Forelimb muscle (tissue), 1 donor: Measurements from ENCODE around the gene SH3RF1. TPM values are rescaled to one million over a fixed set of nuclear protein-coding genes. Genes with fewer than 3 reads are reported as not detected.
"Not testable (repeated sequence)": the region's sequence is repeated elsewhere in the genome, so short reads cannot be mapped to it uniquely, and the experiment has no call there.

Source experiments
- DNase-seq: peaks from one replicate; pipeline ENCODE4 v3.0.0-alpha.2; 2013; ENCODE audit warnings: low read depth
- polyA plus RNA-seq: library from polyadenylated mRNA; unstranded; fragments of 120-200 nt; gene quantifications from one replicate; pipeline ENCODE4 v1.2.1, GENCODE V29; 2013; ENCODE audit not compliant: insufficient read length

The SH3RF1 gene
- 19.6 TPM for polyA plus RNA-seq

GRCh38 chr4:169270810-169271691 lies at the start of gene SH3RF1:
Gene SH3RF1, minus strand, starts transcription at chr4:169270956. Its CDS starts 1,744 bp downstream, at chr4:169269212.
- DNase-seq: no peak

- no peak for DNase-seq
Measured at GRCh38 chr4:169315530-169316343, 45.0 kb upstream of the SH3RF1 start.

DNA sequence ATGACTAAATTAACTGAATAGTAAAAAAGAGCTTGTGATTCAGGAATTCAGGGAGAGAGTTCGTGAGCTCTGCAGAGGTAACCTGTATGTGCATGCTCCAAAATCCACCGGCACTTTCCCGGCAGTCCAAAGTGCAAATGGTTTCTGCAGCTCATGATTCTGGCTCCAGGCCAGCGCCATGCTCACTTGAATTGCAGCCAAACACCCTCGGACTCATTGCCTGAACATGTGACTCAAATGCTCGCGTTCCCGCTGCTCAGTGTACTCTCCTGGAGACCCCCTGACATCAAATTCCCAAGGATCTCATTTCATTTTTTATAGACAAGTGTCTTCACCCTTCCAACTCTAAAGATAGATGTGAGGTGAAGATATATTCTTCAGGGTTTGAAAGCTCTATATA lies 44.1 kb upstream of the SH3RF1 start:
- no peak for DNase-seq

DNA sequence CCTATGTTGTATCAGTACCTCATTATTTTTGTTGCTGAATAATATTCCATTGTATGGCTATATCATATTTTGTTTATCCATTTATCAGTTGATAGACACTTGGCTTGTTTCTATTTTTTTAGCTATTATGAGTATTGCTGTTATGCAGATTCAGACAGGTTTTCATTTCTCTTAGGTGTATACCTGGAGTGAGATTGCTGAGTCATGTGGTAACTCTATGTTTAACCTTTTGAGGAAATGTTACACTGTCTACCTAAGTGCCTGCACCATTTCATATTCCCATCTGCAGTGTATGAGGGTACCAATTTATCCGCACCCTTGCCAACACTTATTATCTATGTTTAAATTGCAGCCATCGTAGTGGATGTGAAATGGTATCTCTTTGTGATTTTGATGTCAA lies 43.0 kb upstream of the SH3RF1 start:
- no peak for DNase-seq

GRCh38 chr4:169312690-169313422 lies 42.1 kb upstream of the SH3RF1 start:
- DNase-seq: no peak

DNA sequence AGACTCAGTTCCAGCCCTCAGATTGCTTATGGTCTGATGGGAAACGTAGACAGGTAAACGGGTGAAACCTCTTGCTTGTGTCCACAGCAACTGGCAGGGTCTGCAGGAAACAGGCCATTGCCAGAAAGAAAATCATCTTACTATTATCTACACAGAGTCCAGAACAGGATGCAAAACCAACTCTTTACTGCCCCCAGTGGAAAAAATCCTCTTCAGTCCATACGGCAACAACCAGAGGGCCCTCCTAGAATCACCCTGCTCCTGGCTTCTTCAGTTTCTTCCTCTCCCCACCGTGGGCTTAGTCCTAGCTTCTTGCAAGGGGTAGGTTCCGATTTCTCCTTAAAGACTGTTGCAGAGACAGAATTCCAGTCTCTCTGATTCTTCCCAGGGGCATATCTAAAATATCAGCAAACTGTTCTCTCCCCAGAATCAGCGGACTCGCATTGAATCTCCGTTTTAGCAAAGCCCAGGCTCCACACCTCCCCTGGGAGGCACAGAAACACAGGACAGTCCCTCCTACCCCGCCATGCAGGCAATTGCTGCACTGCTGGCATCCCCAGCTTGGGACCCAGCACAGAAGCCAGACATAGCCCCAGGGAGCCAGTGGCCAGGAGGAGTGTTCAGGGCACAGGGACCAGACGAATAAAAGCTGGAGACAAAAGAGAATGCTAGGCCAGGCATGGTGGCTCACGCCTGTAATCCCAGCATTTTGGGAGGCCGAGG lies 41.0 kb upstream of the SH3RF1 start:
- peak; percentile 45 for DNase-seq

- DNase-seq: no peak
Measured at GRCh38 chr4:169309326-169309967, 38.7 kb upstream of the SH3RF1 start.

GRCh38 chr4:169307576-169307975 lies 36.8 kb upstream of the SH3RF1 start:
- no peak for DNase-seq

GRCh38 chr4:169305651-169306050 lies 34.9 kb upstream of the SH3RF1 start:
- no peak for DNase-seq

DNA sequence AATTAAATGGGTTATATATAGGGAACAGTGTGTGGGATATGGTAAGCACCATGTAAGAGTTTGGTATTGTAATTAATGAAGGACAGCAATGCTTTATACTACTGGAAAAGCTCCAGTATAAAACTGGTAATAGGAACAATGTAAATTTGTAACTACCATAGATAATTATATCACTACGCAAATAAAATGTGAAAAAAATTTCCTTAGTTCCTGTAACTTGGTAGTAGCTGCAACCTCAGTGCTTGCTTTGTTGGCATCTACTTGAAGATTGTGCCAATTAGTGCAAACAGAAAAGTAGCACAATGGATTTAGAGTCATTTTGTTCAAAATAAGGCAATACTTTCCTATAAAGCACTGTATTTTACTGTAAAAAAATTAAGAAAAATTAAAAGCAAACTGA lies 34.4 kb upstream of the SH3RF1 start:
- DNase-seq: no peak

GRCh38 chr4:169295822-169296221 lies 25.1 kb upstream of the SH3RF1 start:
- DNase-seq: no peak

- DNase-seq: no peak
Measured at GRCh38 chr4:169293343-169294176, 22.8 kb upstream of the SH3RF1 start.

- not testable (repeated sequence) for DNase-seq
Measured at GRCh38 chr4:169287983-169288382, 17.2 kb upstream of the SH3RF1 start.

DNA sequence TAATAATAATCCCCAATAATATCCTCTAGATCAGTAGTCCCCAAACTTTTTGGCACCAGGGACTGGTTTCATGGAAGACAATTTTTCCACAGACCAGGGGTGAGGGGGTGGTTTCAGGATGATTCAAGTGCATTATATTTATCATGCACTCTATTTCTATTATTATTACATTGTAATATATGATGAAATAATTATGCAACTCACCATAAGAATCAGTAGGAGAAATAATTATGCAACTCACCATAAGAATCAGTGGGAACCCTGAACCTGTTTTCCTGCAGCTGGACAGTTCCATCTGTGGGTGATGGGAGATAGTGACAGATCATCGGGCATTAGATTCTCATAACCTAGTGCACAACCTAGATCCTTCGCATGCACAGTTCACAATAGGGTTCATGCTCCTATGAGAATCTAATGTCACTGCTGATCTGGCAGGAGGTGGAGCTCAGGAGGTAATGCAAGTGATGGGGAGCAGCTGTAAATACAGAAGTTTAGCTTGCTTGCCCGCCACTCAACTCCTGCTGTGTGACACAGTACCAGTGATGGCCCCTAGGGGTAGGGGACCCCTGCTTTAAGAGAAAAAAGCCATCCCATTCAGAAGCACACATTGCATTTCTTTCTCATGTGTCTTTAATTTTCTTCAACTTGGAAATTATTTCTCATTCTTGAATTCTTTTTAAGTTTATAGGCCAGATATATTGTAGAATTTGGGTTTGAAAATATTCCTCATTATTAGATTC lies 16.0 kb upstream of the SH3RF1 start:
- DNase-seq: no peak

DNA sequence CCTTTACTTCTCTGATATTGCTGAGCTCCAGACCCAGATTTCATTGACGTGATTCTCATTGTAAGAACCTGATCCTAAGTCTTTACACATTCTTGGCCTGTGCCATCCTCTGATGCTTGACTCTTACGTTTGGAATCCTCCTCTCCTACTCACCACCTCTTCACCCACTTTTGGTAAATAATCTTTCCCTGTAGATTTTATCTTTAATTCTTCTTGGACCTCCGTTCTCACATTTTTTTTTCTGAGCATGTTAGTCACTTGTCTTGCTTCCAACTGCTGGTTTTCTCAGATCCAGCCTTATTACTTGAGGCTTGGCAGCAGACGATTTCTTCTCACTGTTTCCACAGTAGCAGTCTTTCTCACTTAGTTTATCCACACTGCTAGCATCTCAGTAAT lies 12.4 kb upstream of the SH3RF1 start:
- DNase-seq: no peak

DNA sequence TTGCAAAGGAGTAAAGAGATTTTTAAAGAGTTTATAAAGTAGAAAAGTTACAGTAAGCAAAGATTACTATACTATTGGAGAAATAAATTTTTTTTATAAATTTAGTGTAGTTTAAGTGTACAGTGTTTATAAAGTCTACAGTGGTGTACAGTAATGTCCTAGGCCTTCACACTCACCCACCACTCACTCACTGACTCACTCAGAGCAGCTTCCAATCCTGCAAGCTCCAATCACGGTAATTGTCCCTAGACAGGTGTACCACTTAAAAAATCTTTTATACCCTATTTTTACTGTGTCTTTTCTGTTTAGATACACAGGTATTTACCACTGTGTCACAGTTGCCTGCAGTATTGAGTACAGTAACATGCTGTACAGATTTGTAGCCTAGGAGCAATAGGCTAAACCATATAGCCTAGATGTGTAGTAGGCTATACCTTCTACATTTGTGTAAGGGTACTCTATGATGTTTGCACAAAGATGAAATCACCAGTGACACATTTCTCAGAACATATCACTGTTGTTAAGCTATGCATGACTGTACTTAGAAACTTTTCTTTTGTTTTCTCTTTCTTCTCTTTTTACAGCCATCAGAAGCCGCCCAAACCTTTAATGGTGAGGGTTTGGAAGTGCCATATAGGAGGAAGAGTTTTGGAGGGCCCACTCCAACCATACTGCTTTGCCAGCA lies 11.8 kb upstream of the SH3RF1 start:
- DNase-seq: no peak

GRCh38 chr4:169279108-169279507 lies 8.4 kb upstream of the SH3RF1 start:
- DNase-seq: no peak

- no peak for DNase-seq
Measured at GRCh38 chr4:169278624-169279023, 7.9 kb upstream of the SH3RF1 start.

- not testable (repeated sequence) for DNase-seq
Measured at GRCh38 chr4:169277838-169278237, 7.1 kb upstream of the SH3RF1 start.
